Measurements from ENCODE around the gene KLHL26. TPM values are rescaled to one million over a fixed set of nuclear protein-coding genes. Genes with fewer than 3 reads are reported as not detected.

The KLHL26 gene
- total RNA-seq, 4 donors from 2014 or later: 9.9 to 16.0 (median 10.9) TPM

DNA sequence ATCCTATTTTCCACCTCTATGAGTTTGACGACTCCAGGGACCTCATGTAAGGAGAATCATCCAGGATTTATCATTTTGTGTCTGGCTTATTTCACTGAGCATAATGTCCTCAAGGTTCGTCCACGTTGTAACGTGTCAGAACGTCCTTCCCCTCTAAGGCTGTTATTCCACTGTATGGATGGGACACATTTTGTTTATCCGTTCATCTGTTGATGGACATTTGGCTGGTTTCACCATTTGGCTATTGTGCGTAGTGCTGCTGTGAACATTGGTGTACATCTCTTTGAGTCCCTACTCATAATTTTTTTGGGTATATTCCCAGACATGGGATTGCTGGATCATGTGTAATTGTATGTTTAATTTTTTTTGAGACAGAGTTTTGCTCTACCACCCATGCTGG lies 68.1 kb downstream of the KLHL26 start:
- no peaks in the 10 kb centered on the region for H3K9me3 ChIP-seq
- no peak for TF ChIP-seq POLR2A (IDR thresholded peaks at IDR 0.05)
- TF ChIP-seq, protein P1, sequence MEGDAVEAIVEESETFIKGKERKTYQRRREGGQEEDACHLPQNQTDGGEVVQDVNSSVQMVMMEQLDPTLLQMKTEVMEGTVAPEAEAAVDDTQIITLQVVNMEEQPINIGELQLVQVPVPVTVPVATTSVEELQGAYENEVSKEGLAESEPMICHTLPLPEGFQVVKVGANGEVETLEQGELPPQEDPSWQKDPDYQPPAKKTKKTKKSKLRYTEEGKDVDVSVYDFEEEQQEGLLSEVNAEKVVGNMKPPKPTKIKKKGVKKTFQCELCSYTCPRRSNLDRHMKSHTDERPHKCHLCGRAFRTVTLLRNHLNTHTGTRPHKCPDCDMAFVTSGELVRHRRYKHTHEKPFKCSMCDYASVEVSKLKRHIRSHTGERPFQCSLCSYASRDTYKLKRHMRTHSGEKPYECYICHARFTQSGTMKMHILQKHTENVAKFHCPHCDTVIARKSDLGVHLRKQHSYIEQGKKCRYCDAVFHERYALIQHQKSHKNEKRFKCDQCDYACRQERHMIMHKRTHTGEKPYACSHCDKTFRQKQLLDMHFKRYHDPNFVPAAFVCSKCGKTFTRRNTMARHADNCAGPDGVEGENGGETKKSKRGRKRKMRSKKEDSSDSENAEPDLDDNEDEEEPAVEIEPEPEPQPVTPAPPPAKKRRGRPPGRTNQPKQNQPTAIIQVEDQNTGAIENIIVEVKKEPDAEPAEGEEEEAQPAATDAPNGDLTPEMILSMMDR (IDR thresholded peaks at IDR 0.05): no peak
- H3K27me3 ChIP-seq: no peaks in the 10 kb centered on the region
- H3K4me3 ChIP-seq: no peak overlapping the region
- H3K27ac ChIP-seq: no peak overlapping the region
- H3K4me1 ChIP-seq: peaks cover 0 to 16% (median 3%) of the 10 kb centered on the region in 4 donors
- H3K36me3 ChIP-seq: no peaks in the 10 kb centered on the region
- no peak for DNase-seq

DNA sequence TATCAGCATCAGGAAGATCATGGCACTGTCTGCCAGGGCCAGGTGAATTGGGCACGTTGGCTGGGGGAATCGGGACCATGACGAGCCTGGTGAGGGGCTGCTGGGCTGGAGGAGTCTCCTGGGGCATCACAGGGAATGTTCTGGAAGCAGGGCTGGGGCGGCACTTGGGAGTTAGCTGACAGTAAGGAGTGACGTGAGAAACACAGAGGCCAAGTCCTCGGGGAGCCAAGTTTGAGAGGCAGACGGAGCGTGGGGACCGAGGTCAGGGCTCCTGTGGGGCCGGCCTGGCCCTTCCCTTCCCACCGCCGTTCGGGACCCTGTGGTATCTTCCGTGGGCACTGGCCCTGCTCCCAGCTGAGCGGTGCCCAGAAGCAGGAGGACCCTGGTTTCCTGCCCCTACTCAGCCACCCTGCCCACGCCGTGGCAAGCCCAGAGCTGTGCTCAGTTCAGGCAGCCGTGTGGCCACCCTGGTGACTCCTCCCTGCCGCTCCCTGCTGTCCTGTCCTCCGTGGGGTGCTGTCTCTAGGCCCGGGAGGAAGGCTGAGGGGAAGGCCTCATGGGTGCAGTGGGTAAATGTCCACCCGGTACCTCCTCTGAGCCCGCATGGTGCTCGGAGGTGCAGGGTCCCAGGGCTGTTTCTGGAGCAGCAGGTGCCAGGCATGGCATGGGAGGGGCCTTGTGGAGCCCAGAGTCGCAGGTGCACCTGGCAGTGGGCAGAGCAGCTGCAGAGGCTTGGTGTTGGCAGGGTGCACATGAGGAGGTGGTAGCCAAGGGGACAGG lies 71.8 kb downstream of the KLHL26 start:
- H3K27me3 ChIP-seq: no peaks in the 10 kb centered on the region
- no peaks in the 10 kb centered on the region for H3K9me3 ChIP-seq
- no peaks in the 10 kb centered on the region for H3K36me3 ChIP-seq
- no peaks in the 10 kb centered on the region for H3K4me1 ChIP-seq
- TF ChIP-seq POLR2A (IDR thresholded peaks at IDR 0.05): no peak
- TF ChIP-seq, protein P1 (IDR thresholded peaks at IDR 0.05): no peak
- H3K4me3 ChIP-seq: no peak overlapping the region
- no peak for DNase-seq
- no peak overlapping the region for H3K27ac ChIP-seq

DNA sequence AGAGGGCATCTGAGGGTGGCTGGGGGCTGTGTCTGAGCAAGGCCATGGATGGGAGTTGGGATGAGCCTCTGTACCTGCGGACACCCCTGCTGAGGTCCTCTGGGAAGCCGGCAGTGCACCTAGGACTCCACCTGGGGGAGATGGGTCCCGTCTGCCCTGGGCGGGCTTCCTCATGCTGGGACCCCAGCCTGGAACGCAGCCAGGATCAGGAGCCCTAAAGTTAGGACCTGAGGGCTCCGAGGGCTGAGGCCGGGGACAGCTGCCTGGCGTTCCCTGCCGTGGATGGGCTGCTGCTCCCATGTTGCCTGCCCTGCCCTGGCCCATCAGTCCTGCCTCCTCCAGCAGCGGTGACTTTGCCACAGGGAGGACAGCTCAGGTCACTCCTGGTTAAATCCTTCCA lies 72.7 kb downstream of the KLHL26 start:
- Histone ChIP-seq H3K27ac (no peak overlapping the region), H3K4me1 (no peaks in the 10 kb centered on the region)
- no peak for DNase-seq

DNA sequence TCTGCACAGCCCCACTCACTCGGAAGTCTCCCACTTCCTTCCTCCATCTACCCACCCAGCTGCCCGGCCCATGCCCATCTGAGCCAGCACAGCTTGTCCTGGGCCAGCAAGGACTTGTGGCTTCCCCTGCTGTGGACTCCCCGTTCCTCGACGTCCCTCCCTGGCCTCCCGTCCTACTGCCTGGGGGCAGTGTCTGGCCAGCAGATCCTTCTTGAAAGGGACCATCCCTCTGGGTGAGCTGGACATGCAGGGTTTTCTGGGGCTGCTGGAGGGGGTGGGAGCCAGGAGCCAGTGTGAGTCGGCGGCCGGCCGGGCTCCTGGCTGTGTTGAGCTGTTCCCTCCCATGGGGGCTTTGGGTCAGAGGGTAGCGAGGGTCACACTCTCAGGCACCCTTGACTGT lies 73.4 kb downstream of the KLHL26 start:
- no peaks in the 10 kb centered on the region for H3K36me3 ChIP-seq
- no peak for DNase-seq

More for the DNA sequence above, 72.7 kb downstream of the KLHL26 start:
- TF ChIP-seq POLR2A (IDR thresholded peaks at IDR 0.05): no peak
- TF ChIP-seq, protein P1 (IDR thresholded peaks at IDR 0.05): no peak
- H3K4me3 ChIP-seq: no peak overlapping the region
- no peaks in the 10 kb centered on the region for H3K27me3 ChIP-seq
- no peaks in the 10 kb centered on the region for H3K36me3 ChIP-seq
- H3K9me3 ChIP-seq: no peaks in the 10 kb centered on the region

DNA sequence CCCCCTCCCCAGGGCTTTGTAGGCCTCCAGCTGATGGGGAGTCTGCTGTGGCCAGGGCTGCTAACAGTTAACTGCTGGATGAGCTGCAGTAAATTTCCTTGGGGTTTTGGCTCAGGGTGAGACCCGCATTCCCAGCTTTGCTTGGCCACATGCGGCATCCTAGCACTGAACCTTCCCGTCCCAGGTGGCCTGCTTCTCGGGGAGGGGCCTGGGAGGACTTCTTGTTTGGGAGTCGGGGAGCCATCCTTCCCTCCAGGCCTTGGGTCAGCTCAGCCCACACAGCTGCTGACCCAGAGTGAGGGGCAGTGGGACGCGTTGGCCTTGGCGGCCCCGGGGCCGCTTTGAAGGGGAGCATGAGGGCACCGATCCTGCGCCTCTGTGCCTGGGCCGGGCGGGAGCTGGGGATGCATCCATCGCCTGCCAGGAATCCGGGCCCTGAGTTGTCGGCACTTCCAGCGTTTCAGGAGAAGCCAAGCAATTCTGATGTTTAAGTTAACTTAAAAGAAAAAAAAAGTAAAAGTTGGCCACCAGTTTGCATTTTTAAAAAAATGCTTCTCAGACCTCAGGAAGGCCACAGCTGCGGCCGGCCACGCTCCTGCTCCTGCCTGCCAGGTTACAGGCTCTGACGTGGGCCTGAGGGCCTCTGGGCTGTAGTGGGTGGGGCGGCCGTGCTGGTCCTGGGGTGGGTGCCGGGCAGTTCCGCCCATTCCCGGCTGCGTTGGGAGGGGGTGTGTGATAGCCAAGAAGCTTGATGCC lies 74.3 kb downstream of the KLHL26 start:
- no peaks in the 10 kb centered on the region for H3K9me3 ChIP-seq
- peak in 1 of 3 donors; percentile 43 for DNase-seq
- H3K4me3 ChIP-seq: no peak overlapping the region
- H3K4me1 ChIP-seq: no peaks in the 10 kb centered on the region
- TF ChIP-seq, protein P1 (IDR thresholded peaks at IDR 0.05): no peak
- TF ChIP-seq POLR2A (IDR thresholded peaks at IDR 0.05): no peak
- no peak overlapping the region for H3K27ac ChIP-seq
- no peaks in the 10 kb centered on the region for H3K27me3 ChIP-seq
- no peaks in the 10 kb centered on the region for H3K36me3 ChIP-seq

More for the DNA sequence above, 73.4 kb downstream of the KLHL26 start:
- Histone ChIP-seq H3K27me3 (no peaks in the 10 kb centered on the region), H3K4me1 (no peaks in the 10 kb centered on the region), H3K27ac (no peak overlapping the region), H3K9me3 (no peaks in the 10 kb centered on the region), H3K4me3 (no peak overlapping the region)
- no peak for TF ChIP-seq POLR2A (IDR thresholded peaks at IDR 0.05)
- TF ChIP-seq, protein P1 (IDR thresholded peaks at IDR 0.05): no peak
